ENCODE measurements around the gene PPARG.

Gene PPARG

GRCh38 chr3:12423918-12424630 lies 135.2 kb downstream of the PPARG start:
- in situ Hi-C loops (cut with MboI; ENCODE audit: low sequenced_read_pairs, unreplicated experiment), result no loop called here
- TF ChIP-seq CTCF (IDR thresholded peaks at IDR 0.05; ENCODE audit: borderline replicate concordance, control extremely low read depth, extremely low read depth, insufficient read depth, missing control alignments), result no peak
- no peak for DNase-seq (ENCODE audit: low spot score)

- TF ChIP-seq CTCF (IDR thresholded peaks at IDR 0.05; ENCODE audit: borderline replicate concordance, control extremely low read depth, extremely low read depth, insufficient read depth, missing control alignments), result no peak
- in situ Hi-C loops (cut with MboI; ENCODE audit: low sequenced_read_pairs, unreplicated experiment), result no loop called here
- DNase-seq (ENCODE audit: low spot score), result no peak
Observed at GRCh38 chr3:12424635-12425319, 135.9 kb downstream of the PPARG start.

- TF ChIP-seq CTCF (IDR thresholded peaks at IDR 0.05; ENCODE audit: borderline replicate concordance, control extremely low read depth, extremely low read depth, insufficient read depth, missing control alignments), result no peak
- in situ Hi-C loops (cut with MboI; ENCODE audit: low sequenced_read_pairs, unreplicated experiment), result no loop called here
- DNase-seq (ENCODE audit: low spot score), result no peak
Observed at GRCh38 chr3:12425850-12426579, 137.1 kb downstream of the PPARG start.

GRCh38 chr3:12427551-12427950 lies 138.7 kb downstream of the PPARG start:
- in situ Hi-C loops (cut with MboI; ENCODE audit: low sequenced_read_pairs, unreplicated experiment), result no loop called here
- no peak for DNase-seq (ENCODE audit: low spot score)

GRCh38 chr3:12428126-12428525 lies 139.3 kb downstream of the PPARG start:
- in situ Hi-C loops (cut with MboI; ENCODE audit: low sequenced_read_pairs, unreplicated experiment), result no loop called here
- TF ChIP-seq CTCF (IDR thresholded peaks at IDR 0.05; ENCODE audit: borderline replicate concordance, control extremely low read depth, extremely low read depth, insufficient read depth, missing control alignments), result no peak
- DNase-seq (ENCODE audit: low spot score), result no peak

More at GRCh38 chr3:12427551-12427950, 138.7 kb downstream of the PPARG start:
- TF ChIP-seq CTCF (IDR thresholded peaks at IDR 0.05; ENCODE audit: borderline replicate concordance, control extremely low read depth, extremely low read depth, insufficient read depth, missing control alignments), result no peak

GRCh38 chr3:12430086-12430485 lies 141.2 kb downstream of the PPARG start:
- in situ Hi-C loops (cut with MboI; ENCODE audit: low sequenced_read_pairs, unreplicated experiment), result no loop called here
- DNase-seq (ENCODE audit: low spot score), result no peak
- no peak for TF ChIP-seq CTCF (IDR thresholded peaks at IDR 0.05; ENCODE audit: borderline replicate concordance, control extremely low read depth, extremely low read depth, insufficient read depth, missing control alignments)
